WTC11 (cell line): ENCODE results near the gene KICS2. TPM values are rescaled to one million over a fixed set of nuclear protein-coding genes. Genes with fewer than 3 reads are reported as not detected.
"Not testable (repeated sequence)": the region's sequence is repeated elsewhere in the genome, so short reads cannot be mapped to it uniquely, and the experiment has no call there.

ENCODE experiments used
- ATAC-seq: fragments of 200-7000 bp; cut with Tn5 transposase; 2 replicates; pipeline ENCODE4 v1.10.0; 2021; ENCODE audit warnings: mild to moderate bottlenecking, moderate library complexity
- CTCF ChIA-PET: fragments of 300-600 bp; sonication (Branson Sonifier 250); formaldehyde crosslinking; loops from one replicate; lab custom pipeline; 2021; ENCODE audit warnings: antibody characterized with exemption; lab: Charles Lee
- POLR2A ChIA-PET: fragments of 350-600 bp; sonication (Branson Sonifier 250); formaldehyde crosslinking; loops from one replicate; lab custom pipeline; 2021; ENCODE audit warnings: antibody characterized with exemption; lab: Charles Lee
- DNase-seq: peaks from one replicate; pipeline ENCODE4 v3.0.0; 2021; ENCODE audit warnings: low spot score
- H3K27ac Mint-ChIP-seq: 2 replicates; pipeline ENCODE4 v1.8.0; 2021; ENCODE audit warnings: mixed read lengths
- H3K27me3 Mint-ChIP-seq: 2 replicates; pipeline ENCODE4 v1.8.0; 2021; ENCODE audit warnings: low read depth, mild to moderate bottlenecking, moderate library complexity, mixed read lengths
- H3K36me3 Mint-ChIP-seq: 2 replicates; pipeline ENCODE4 v1.8.0; 2021; ENCODE audit warnings: mixed read lengths
- H3K4me1 Mint-ChIP-seq: 2 replicates; pipeline ENCODE4 v1.8.0; 2022; ENCODE audit warnings: mixed read lengths
- H3K4me3 Mint-ChIP-seq: 2 replicates; pipeline ENCODE4 v1.8.0; 2021; ENCODE audit warnings: mild to moderate bottlenecking, moderate library complexity, mixed read lengths
- H3K9me3 Mint-ChIP-seq: 2 replicates; pipeline ENCODE4 v1.8.0; 2021; ENCODE audit warnings: mixed read lengths
- ARID4B ChIP-seq: sonication (generic); formaldehyde crosslinking; IDR thresholded peaks from 2 replicates; pipeline ENCODE4 v1.8.0; 2023; ENCODE audit warnings: missing genetic modification reagents, mild to moderate bottlenecking, borderline replicate concordance
- CTCF ChIP-seq: fragments of 200-600 bp; IDR thresholded peaks from 2 replicates; pipeline ENCODE4 v1.8.0; 2022; ENCODE audit warnings: antibody characterized with exemption
- HMGXB4 ChIP-seq: sonication (generic); formaldehyde crosslinking; IDR thresholded peaks from 2 replicates; pipeline ENCODE4 v1.8.1; 2023; ENCODE audit warnings: mild to moderate bottlenecking, moderate library complexity, missing genetic modification reagents
- IRF1 ChIP-seq: sonication (generic); formaldehyde crosslinking; IDR thresholded peaks from 2 replicates; pipeline ENCODE4 v1.8.0; 2023; ENCODE audit warnings: missing genetic modification reagents
- JAZF1 ChIP-seq: fragments of 250-450 bp; sonication (Bioruptor Pico); IDR thresholded peaks from 2 replicates; pipeline ENCODE4 v1.9.0; 2021; ENCODE audit warnings: moderate library complexity, mild to moderate bottlenecking, inconsistent platforms
- JUN ChIP-seq: sonication (generic); formaldehyde crosslinking; IDR thresholded peaks from 2 replicates; pipeline ENCODE4 v1.8.0; 2023; ENCODE audit warnings: mild to moderate bottlenecking, missing genetic modification reagents
- MYBL2 ChIP-seq: sonication (generic); formaldehyde crosslinking; IDR thresholded peaks from 2 replicates; pipeline ENCODE4 v1.8.1; 2023; ENCODE audit warnings: mild to moderate bottlenecking, moderate library complexity, missing genetic modification reagents
- NFATC4 ChIP-seq: fragments of 250-450 bp; sonication (Bioruptor Pico); IDR thresholded peaks from 2 replicates; pipeline ENCODE4 v1.9.0; 2021; ENCODE audit warnings: mild to moderate bottlenecking
- OVOL2 ChIP-seq: fragments of 250-450 bp; sonication (Bioruptor Pico); IDR thresholded peaks from 2 replicates; pipeline ENCODE4 v1.9.0; 2021; ENCODE audit warnings: mild to moderate bottlenecking, borderline replicate concordance
- RORB ChIP-seq: fragments of 250-450 bp; sonication (Bioruptor Pico); IDR thresholded peaks from 2 replicates; pipeline ENCODE4 v1.9.0; 2021; ENCODE audit warnings: mild to moderate bottlenecking
- TP53 ChIP-seq: sonication (generic); formaldehyde crosslinking; IDR thresholded peaks from 2 replicates; pipeline ENCODE4 v1.8.1; 2023; ENCODE audit warnings: mild to moderate bottlenecking, missing genetic modification reagents
- ZBTB43 ChIP-seq: sonication (generic); formaldehyde crosslinking; IDR thresholded peaks from 2 replicates; pipeline ENCODE4 v1.8.1; 2023; ENCODE audit warnings: mild to moderate bottlenecking, missing genetic modification reagents
- ZNF121 ChIP-seq: sonication (generic); formaldehyde crosslinking; IDR thresholded peaks from 2 replicates; pipeline ENCODE4 v1.8.0; 2023; ENCODE audit warnings: missing genetic modification reagents
- ZNF317 ChIP-seq: sonication (generic); formaldehyde crosslinking; IDR thresholded peaks from 2 replicates; pipeline ENCODE4 v1.8.1; 2023; ENCODE audit warnings: low read depth, mild to moderate bottlenecking, moderate library complexity, missing genetic modification reagents, borderline replicate concordance
- ZNF671 ChIP-seq: fragments of 250-450 bp; sonication (Bioruptor Pico); IDR thresholded peaks from 2 replicates; pipeline ENCODE4 v1.8.0; 2021; ENCODE audit warnings: mild to moderate bottlenecking
- total RNA-seq: library from RNA; stranded (reverse); gene quantifications from 3 replicates; pipeline ENCODE4 v1.2.3, GENCODE V29; 2021
- TF ChIP-seq, protein P1 (sequence below): sonication (generic); formaldehyde crosslinking; IDR thresholded peaks from 2 replicates; pipeline ENCODE4 v1.8.1; 2023; ENCODE audit warnings: mild to moderate bottlenecking, missing genetic modification reagents, moderate library complexity
- TF ChIP-seq, protein P2 (sequence below): sonication (generic); formaldehyde crosslinking; IDR thresholded peaks from 2 replicates; pipeline ENCODE4 v1.8.1; 2023; ENCODE audit warnings: mild to moderate bottlenecking, missing genetic modification reagents, borderline replicate concordance

Gene KICS2
- total RNA-seq, 1 experiment from 2014 or later = 10.7 TPM

DNA sequence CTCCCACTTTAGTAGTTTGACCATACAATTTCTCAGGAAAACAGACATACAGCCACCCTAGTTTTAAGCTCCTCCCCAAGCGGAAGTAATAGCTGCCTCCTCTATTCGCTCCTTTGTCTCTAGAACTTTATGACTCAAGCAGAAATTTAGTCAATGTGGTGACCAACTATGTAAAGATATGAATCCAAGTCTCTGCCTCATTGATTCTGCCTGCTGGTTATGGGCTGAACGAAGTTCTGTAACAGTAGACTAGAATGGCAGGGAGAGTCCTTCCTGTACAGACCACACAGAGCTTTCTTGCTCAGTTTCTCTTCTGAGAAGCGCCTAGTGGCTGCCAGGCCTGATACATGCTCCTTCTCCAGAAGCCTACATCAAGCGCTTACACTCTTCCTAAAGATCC lies 19.1 kb downstream of the KICS2 start:
- ATAC-seq = no peak
- H3K9me3 Mint-ChIP-seq = peaks cover 9% of the 10 kb centered on the region
- TF ChIP-seq ZNF121 (CRISPR knock-in tag) = no peak
- no peak for TF ChIP-seq ZNF671 (CRISPR knock-in tag)
- no peak for TF ChIP-seq HMGXB4 (CRISPR knock-in tag)
- TF ChIP-seq CTCF = no peak
- TF ChIP-seq, protein P1, sequence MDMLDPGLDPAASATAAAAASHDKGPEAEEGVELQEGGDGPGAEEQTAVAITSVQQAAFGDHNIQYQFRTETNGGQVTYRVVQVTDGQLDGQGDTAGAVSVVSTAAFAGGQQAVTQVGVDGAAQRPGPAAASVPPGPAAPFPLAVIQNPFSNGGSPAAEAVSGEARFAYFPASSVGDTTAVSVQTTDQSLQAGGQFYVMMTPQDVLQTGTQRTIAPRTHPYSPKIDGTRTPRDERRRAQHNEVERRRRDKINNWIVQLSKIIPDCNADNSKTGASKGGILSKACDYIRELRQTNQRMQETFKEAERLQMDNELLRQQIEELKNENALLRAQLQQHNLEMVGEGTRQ = no peak
- TF ChIP-seq OVOL2 = no peak
- no peak for TF ChIP-seq IRF1 (CRISPR knock-in tag)
- H3K27ac Mint-ChIP-seq = no peak overlapping the region
- H3K4me1 Mint-ChIP-seq = no peaks in the 10 kb centered on the region
- CTCF ChIA-PET = no interaction called here
- no peak for DNase-seq
- H3K27me3 Mint-ChIP-seq = no peaks in the 10 kb centered on the region
- H3K36me3 Mint-ChIP-seq = peaks cover 22% of the 10 kb centered on the region
- no peak overlapping the region for H3K4me3 Mint-ChIP-seq
- POLR2A ChIA-PET = interaction anchor here (0.6 kb wide), 1 partner anchor 348 kb away, joined by 5 read pairs; no protein-coding TSS in a partner anchor

DNA sequence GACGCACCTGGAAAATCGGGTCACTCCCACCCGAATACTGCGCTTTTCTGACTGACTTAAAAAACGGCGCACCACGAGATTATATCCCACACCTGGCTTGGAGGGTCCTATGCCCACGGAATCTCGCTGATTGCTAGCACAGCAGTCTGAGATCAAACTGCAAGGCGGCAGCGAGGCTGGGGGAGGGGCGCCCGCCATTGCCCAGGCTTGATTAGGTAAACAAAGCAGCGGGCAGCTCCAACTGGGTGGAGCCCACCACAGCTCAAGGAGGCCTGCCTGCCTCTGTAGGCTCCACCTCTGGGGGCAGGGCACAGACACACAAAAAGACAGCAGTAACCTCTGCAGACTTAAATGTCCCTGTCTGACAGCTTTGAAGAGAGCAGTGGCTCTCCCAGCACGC lies 26.3 kb downstream of the KICS2 start:
- DNase-seq = peak; percentile 61
- ATAC-seq, CTCF ChIA-PET, H3K4me1 Mint-ChIP-seq, H3K9me3 Mint-ChIP-seq, H3K27me3 Mint-ChIP-seq, H3K27ac Mint-ChIP-seq, POLR2A ChIA-PET: not testable (repeated sequence)
- H3K36me3 Mint-ChIP-seq = peaks cover 20% of the 10 kb centered on the region
- H3K4me3 Mint-ChIP-seq = peak overlapping the region; percentile 72

DNA sequence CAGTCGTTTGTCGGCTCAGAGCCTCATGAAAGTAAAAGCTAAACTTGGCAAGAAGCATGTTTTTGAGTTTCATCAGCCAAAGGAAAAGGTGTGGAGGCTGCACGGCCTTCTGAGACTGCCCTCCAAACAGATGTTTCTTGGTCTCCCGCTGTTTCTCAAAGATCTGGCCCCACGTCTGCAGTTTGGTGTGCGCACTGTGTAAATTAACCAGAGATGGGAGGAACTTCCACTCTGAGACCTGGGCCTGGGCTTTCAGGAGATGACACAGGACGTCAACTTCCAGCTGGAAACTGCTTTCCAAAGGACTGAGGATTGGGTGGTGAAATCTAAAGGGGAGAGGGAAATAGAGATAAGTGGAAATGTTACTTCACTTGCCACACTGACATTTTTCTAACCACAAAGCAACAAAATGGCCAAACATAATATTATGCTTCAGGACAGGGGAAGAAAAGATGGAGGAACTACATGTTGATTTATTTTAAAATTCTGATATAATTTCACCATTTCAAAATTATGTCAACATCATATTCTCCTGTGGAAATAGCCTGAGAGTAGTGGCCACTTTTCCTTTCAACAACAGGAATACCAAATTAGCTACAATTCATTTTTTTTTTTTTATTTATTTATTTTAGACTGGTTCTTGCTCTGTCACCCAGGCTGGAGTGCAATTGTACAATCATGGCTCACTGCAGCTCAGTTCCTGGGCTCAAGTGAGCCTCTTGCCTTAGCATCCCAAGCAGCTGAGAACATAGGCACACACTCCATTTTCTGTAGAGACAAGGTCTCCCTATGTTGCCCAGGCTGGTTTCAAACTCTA lies 27.6 kb downstream of the KICS2 start:
- no peaks in the 10 kb centered on the region for H3K27me3 Mint-ChIP-seq
- peaks cover 20% of the 10 kb centered on the region for H3K36me3 Mint-ChIP-seq
- H3K27ac Mint-ChIP-seq = no peak overlapping the region
- ChIA-PET POLR2A (no interaction called here), CTCF (no interaction called here)
- peaks cover 3% of the 10 kb centered on the region for H3K4me1 Mint-ChIP-seq
- H3K4me3 Mint-ChIP-seq = peak overlapping the region; percentile 47
- DNase-seq (no peak), ATAC-seq (no peak)
- H3K9me3 Mint-ChIP-seq = no peaks in the 10 kb centered on the region
- TF ChIP-seq JUN (CRISPR knock-in tag) = no peak
- TF ChIP-seq, protein P2, sequence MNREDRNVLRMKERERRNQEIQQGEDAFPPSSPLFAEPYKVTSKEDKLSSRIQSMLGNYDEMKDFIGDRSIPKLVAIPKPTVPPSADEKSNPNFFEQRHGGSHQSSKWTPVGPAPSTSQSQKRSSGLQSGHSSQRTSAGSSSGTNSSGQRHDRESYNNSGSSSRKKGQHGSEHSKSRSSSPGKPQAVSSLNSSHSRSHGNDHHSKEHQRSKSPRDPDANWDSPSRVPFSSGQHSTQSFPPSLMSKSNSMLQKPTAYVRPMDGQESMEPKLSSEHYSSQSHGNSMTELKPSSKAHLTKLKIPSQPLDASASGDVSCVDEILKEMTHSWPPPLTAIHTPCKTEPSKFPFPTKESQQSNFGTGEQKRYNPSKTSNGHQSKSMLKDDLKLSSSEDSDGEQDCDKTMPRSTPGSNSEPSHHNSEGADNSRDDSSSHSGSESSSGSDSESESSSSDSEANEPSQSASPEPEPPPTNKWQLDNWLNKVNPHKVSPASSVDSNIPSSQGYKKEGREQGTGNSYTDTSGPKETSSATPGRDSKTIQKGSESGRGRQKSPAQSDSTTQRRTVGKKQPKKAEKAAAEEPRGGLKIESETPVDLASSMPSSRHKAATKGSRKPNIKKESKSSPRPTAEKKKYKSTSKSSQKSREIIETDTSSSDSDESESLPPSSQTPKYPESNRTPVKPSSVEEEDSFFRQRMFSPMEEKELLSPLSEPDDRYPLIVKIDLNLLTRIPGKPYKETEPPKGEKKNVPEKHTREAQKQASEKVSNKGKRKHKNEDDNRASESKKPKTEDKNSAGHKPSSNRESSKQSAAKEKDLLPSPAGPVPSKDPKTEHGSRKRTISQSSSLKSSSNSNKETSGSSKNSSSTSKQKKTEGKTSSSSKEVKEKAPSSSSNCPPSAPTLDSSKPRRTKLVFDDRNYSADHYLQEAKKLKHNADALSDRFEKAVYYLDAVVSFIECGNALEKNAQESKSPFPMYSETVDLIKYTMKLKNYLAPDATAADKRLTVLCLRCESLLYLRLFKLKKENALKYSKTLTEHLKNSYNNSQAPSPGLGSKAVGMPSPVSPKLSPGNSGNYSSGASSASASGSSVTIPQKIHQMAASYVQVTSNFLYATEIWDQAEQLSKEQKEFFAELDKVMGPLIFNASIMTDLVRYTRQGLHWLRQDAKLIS (CRISPR knock-in tag) = no peak
- no peak for TF ChIP-seq RORB
- no peak for TF ChIP-seq ZBTB43
- no peak for TF ChIP-seq NFATC4
- TF ChIP-seq JAZF1 (CRISPR knock-in tag) = no peak
- TF ChIP-seq MYBL2 (CRISPR knock-in tag) = no peak
- no peak for TF ChIP-seq ZNF317 (CRISPR knock-in tag)
- TF ChIP-seq TP53 (CRISPR knock-in tag) = no peak
- no peak for TF ChIP-seq ARID4B (CRISPR knock-in tag)
